GM18870 (cell line): Measurements from ENCODE around the gene FBXW7.

Experiments used
- ATAC-seq: cut with Tn5 transposase; IDR thresholded peaks from one replicate; pipeline ENCODE4 v1.9.1; 2021; ENCODE audit warnings: moderate library complexity; ENCODE audit not compliant: unreplicated experiment

FBXW7 gene

DNA sequence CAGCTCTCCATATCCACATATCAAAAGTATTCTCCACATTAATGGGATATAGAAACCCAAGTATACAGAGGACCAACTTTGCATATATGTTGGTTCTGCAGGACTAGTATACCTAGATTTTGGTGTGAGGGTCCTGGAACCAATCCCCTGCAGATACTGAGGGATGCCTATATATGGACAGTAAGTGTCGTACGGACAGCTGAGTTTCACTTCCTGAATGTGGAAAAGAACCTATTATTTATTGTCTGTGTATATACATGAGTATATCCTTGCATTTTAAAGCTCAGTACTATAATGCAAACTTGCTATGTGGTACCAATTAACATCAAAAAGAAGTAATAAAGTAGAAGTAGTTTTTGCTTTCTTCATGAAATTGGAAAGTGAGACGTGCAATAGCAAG lies 101.9 kb downstream of the FBXW7 start:
- ATAC-seq = no peak

DNA sequence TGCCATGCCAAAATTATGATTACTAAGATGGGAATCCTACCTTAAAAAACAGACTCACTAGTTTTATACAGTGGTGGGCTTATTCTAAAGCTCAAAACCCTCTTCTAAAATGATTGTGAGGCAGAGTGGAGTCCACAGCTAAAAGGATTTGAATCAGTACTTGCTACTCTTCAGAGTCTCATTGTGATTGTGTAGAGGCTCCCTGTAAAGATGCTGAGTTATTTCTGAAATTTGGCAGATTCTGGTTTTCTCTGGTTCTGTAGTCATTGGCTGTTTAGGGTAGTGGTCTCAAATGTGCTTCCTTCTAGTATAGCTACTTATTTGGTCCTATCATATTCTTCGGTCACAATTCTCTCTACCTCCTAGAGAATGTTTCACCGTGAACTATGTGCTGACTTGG lies 104.1 kb downstream of the FBXW7 start:
- no peak for ATAC-seq

DNA sequence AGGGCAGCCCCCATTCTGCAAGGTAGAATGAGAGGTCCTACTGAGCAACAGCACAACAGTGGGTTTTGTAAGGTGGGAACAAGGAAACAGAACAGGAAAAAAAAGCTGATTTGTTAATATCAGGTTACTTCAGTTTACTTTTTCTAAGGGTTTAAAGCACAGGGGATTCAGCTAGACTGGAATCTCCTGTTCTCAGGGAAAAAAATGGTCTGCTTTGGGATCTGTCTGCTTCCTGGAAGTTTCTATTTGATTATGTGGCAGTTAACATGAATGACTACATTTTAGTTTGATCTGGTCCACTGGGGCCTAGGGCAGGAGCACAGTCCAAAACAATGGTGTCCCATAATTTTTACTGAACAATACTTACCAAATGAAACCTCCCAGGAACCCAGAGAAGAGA lies 104.6 kb downstream of the FBXW7 start:
- ATAC-seq = no peak

- no peak for ATAC-seq
These were observed 105.4 kb downstream of the FBXW7 start for GRCh38 chr4:152430507-152430906.

DNA sequence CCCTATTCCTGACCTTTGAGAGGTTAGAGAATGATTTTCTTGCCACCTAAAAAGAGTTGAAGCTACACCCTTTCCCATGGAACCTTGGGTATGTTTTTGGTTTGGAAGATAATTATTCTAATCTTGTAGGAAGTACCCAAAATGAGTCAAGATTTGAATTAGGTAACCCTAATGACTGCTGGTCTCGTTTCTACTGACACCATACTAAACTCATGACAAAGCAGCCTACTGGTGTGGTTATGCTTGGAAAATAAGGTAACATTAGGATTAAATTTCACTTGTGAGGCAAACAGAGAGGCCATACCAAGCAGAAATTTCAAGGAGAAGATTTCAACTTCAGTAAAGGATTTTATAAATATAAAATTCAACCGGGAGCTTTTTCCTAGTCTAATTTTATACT lies 107.9 kb downstream of the FBXW7 start:
- no peak for ATAC-seq

GRCh38 chr4:152424977-152425376 lies 110.9 kb downstream of the FBXW7 start:
- no peak for ATAC-seq

DNA sequence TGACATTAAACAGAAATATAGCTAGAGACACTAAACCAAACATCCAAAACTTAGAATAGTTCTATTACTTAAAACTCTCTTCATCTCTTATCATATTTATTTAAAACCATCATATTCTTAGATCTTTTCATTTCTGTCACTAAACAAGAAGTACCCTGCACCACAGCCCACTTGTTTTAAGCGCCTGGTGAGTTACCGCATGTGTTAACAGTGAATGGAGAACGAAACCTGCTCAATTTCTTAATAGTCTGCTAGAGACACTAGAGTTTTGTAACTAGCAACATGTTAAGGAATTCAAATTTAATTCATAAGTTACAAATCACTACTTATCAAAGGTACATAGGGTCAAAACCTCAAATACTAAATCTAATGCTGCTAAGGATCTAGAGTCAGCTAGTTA lies 111.5 kb downstream of the FBXW7 start:
- ATAC-seq = no peak

DNA sequence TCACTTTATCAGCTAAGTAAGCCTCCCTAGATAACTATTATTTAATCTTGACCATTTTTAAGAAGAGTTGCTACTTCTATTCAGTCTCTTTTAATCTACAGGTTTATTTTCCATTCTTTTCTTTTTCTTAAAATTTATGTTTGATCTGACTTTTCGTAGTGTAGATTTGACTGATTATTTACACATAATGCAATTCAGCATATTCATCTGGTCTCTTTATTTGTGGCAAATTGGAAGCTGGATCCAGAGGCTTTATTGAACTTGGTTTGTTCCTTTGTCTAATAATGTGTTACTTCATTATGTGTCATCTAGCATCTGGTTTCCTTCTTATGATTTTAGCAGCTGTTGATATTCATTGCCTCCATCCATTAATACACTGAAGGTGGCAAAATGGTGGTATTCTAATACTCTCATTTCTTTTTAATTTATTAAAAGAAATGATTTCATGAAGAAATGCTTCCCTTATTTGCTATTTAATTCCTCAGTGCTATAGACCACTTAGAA lies 113.0 kb downstream of the FBXW7 start:
- no peak for ATAC-seq

DNA sequence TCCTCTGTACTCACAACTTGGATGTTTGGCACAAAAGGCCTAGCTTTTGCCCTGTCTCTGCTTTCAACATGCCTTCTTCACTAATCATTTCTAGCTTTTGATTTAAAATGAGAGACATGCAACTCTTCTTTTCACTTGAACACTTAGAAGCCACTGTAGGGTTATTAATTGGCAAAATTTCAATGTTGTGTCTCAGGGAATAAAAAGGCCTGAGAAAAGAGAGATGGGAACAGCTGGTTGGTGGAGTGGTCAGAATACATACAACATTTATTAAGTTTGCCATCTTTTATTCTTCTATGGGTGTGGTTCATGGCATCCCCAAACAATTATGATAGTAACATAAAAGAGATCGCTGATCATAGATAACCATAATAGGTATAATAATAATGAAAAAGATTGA lies 114.3 kb downstream of the FBXW7 start:
- no peak for ATAC-seq

DNA sequence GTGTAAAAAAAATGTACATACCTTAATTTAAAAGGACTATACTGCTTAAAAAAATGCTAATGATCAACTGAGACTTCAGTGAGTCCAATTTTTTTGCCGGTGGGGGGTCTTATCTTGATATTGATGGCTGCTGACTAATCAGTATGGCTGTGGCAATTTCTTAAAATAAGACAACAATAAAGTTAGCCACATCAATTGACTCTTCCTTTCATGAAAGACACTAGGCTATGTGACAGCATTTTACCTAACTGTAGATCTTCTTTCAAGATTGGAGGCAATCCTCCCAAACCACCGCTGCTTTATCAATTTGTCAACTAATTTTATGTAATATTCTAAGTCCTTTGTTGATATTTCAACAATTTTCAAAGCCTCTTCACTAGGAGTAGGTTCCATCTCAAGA lies 116.1 kb downstream of the FBXW7 start:
- no peak for ATAC-seq

GRCh38 chr4:152417673-152418072 lies 118.2 kb downstream of the FBXW7 start:
- ATAC-seq = no peak

DNA sequence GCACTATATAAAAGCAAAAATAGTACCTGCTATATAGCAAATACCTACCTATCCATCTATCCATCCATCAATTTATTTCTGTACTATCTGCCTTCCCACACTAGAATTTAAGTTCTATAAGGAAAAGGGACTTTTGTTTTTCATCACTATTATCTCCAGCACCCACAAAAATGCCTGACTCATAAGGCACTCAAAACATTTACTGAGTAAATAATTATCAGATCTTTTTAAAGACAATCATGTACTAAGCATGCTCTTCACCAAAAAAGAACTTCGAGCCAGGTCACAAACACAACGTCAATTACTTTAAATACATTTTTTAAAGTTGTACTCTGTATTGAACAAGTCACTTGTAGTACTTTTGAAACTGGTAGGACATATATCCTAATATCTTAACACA lies 119.9 kb downstream of the FBXW7 start:
- ATAC-seq = no peak

DNA sequence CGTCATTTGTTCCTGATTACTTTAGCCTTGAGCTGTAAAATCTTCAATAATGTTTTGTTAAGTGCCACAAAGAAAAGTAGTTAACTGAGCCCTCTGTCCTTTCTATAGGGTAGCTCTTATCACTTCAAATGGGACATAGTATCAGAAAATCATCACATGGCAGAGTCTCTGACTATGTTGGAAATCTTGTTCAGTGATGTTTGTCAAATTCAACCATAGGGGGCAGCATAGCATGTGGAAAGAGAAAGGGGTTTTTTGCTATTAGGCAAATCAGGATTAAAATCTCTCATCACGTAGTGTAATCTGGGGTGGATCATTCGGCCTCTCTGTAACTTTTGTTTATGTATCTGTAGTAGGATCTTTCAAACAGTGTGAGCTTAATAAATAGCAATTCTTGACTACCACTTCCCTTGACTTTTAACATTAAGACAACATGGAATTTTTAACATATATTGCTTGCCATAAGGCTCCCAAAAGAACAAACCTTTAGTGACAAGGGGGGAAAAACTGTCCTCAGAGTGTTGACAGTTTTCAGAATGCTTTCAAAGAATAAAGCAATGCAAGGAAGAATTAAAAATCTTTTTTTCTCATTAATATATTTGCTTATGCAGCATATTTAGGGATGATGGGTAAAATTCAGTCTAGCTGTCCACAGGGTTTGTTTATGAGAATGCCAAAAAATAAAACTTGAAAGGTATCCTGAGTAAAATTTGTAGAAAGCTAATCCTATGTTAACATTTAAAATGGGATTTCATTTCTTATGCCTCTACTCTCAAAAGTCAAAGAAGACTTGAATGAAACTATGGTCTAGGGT lies 127.2 kb downstream of the FBXW7 start:
- ATAC-seq = no peak

GRCh38 chr4:152401424-152401823 lies 134.5 kb downstream of the FBXW7 start:
- no peak for ATAC-seq

GRCh38 chr4:152399246-152399645 lies 136.6 kb downstream of the FBXW7 start:
- ATAC-seq = peak; percentile 50

DNA sequence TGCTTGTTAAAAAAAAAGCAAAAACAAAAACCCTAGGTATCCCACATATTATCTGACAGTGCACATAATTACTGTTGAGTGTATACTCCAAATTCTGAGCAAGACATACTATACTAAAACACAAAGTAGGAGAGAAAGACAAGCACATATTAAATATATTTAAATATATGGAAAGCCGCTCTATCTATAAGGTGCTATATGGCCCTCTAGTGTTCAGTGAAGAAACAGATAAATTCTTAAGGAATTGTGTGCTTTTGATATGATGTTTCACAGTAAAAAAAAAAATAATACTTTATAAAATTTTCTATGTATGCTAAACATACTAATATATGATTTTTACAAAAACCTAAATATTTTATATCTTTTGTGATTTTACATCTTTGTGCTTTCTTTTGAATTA lies 137.8 kb downstream of the FBXW7 start:
- ATAC-seq = no peak

DNA sequence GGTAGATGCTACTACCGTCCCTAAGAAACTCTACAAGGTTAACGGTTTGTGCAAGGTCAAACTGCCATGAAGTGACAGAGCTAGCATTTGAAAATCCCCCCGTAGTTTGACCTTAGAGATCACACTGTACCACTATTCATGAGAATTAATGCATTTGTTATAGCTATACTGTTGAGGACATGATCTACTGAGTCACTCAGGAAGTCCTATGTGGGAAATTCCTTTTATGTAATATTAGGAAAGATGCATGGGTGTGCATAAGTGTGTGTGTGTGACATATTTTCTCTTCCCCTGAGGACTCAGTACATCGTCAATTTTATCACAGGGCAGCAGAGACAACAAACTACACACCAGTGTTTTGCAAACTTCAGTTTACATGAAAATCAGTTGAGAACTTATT lies 141.1 kb downstream of the FBXW7 start:
- ATAC-seq = no peak

DNA sequence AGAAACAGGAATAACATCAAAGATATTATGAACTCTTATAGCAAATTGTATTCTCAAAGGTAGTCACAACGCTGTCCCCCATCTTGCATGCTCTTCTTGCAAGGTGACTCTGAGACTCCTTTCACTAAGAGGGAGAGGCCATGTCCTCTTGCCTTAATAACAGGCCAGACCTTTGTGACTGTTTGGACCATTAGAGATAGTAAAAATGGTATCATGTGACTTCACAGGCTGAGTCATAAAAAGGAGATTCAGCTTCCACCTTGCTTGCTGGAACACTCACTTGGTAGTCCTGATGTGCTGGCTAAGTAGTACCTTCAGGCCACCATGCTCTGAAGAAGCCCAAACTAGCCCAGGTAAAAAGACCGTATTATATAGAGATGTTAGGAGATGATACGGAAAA lies 143.8 kb downstream of the FBXW7 start:
- ATAC-seq = no peak

GRCh38 chr4:152390216-152390615 lies 145.7 kb downstream of the FBXW7 start:
- no peak for ATAC-seq

GRCh38 chr4:152389359-152389758 lies 146.5 kb downstream of the FBXW7 start:
- ATAC-seq = no peak

DNA sequence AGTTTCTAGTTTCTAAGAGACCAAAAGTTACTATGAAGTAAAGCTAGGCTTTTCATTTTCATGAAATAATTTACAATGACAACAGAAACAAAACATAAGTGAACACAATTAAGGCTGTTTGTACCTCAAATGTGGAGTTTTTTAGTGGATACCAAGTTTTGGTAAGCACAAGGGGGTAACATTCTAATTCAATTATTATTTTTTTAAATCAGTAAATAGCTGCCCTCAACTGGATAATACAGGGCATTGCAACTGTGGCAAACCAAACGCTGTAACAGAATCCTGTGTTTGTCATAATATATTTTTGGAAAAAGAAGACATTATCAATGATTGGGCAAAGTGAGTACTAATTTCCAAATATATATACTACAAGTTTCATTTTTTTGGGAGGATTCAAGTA lies 150.3 kb downstream of the FBXW7 start:
- no peak for ATAC-seq

DNA sequence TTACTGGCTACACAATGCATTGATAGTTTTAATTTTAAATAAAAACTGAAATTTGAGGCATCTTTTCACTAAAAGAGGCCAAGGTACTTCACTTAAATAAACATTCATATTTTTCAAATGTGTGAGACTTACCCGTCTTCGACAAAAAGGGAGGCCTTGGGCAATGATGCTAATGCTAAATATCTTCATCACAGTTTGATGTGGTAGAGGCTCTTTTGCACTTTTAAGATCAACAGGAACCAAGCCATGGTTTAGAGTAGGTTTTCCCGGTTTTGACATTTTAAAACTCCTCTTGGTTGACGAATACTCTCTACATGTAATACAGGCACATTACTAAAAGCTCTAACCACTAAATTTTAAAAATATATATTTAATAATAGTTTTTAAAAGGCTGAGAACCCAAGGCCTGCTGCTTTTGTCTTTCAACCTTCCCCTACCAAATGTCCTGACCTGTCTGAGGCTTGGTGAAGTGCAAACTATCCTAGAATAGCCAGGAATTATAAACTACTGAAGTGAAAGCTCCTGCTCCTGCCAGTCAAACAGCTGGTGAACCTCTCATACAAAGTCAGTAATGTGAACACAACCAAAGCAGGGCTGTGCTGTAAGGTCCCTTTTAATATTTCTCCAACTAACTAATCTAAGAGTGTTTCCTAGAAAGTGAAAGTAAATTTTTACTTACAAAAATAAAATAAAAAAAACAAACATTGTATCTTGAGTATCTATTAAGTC lies 153.7 kb downstream of the FBXW7 start:
- ATAC-seq = peak; percentile 70
